Mucosa of descending colon (tissue), 3 donors: ENCODE measurements around the gene PCDHA12. TPM values are rescaled to one million over a fixed set of nuclear protein-coding genes. Genes with fewer than 3 reads are reported as not detected.

ENCODE experiments used
- ATAC-seq: fragments of 200-7000 bp; cut with Tn5 transposase; one replicate; pipeline ENCODE4 v1.9.1; 2020; ENCODE audit warnings: mild to moderate bottlenecking, moderate library complexity
- DNase-seq, 3 donors: peaks; one replicate each; pipeline ENCODE4 v3.0.0-alpha.2; 2020
- H3K36me3 ChIP-seq: fragments of 200-600 bp; one replicate; pipeline ENCODE4 v1.8.0; 2021; ENCODE audit warnings: low read depth, mild to moderate bottlenecking
- H3K4me1 ChIP-seq: fragments of 200-600 bp; one replicate; pipeline ENCODE4 v1.8.0; 2021; ENCODE audit warnings: low read depth, mild to moderate bottlenecking
- H3K4me3 ChIP-seq: fragments of 200-600 bp; one replicate; pipeline ENCODE4 v1.8.0; 2021; ENCODE audit warnings: mild to moderate bottlenecking
- H3K9me3 ChIP-seq: fragments of 200-600 bp; one replicate; pipeline ENCODE4 v1.8.0; 2021; ENCODE audit warnings: mild to moderate bottlenecking
- intact Hi-C, 2 donors: fragments of 100-400 bp; cut with DNase I in 1 of 2; cut with micrococcal nuclease in 1 of 2; formaldehyde crosslinking; loops; one replicate each; pipeline versions ENCODE4 v1.11.0 to v1.11.1; 2022; cut with DNase I, micrococcal nuclease
- total RNA-seq, 3 donors: library from RNA; stranded (reverse); fragmentation: NEBNext Ultra II Directional in 2 of 3; extraction: Animal tissue kit (Norgen Biotek cat#: 25700) in 2 of 3; gene quantifications; one replicate each; pipeline versions ENCODE4 v1.2.1 to v1.2.4, GENCODE V29; 2021 to 2023
- TF ChIP-seq, protein P1 (sequence below): fragments of 200-600 bp; IDR thresholded peaks from one replicate; pipeline ENCODE4 v1.8.0; 2022; ENCODE audit warnings: antibody characterized with exemption, mild to moderate bottlenecking
- donor health status: DM: no; HTN: no; CAD: no; lungs with moderate emphysema.
- donor health status: DM: no; HTN: no; CAD: no.
- donor health status: DM: no; HTN: yes; CAD: no.

The PCDHA12 gene
- total RNA-seq, 3 donors from 2014 or later, result 0.14 to 0.41 TPM; not detected in 1

DNA sequence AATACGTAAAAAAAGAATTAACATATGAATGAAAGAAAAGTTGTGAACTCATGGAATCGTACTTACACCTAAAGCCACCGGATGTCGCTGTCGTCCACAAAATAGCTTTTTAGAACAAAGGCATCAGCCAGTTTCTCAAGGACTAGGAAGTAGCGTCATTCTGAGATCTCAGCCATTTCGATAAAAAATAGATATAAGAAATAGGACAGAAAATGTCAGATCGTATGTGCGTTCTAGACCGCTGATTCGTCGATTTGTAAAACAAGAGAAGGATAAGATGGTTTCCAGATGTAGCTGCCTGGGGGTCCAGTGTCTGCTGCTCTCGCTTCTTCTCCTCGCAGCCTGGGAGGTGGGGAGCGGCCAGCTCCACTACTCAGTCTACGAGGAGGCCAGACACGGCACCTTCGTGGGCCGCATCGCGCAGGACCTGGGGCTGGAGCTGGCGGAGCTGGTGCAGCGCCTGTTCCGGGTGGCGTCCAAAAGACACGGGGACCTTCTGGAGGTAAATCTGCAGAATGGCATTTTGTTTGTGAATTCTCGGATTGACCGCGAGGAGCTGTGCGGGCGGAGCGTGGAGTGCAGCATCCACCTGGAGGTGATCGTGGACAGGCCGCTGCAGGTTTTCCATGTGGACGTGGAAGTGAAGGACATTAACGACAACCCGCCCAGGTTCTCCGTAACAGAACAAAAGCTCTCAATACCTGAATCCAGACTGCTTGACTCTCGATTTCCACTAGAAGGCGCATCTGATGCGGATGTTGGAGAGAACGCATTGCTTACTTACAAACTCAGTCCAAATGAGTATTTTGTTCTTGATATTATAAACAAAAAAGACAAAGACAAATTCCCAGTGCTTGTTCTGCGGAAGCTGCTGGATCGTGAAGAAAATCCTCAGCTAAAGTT lies 19.1 kb upstream of the PCDHA12 start, which contains the start of gene PCDHA10:
TSS of gene PCDHA10 (plus strand) at position 126 of the 903 bp plus-strand sequence. CDS start at position 278, 152 bp downstream.
- no peaks in the 10 kb centered on the region for H3K4me1 ChIP-seq
- no peak within 1 kb of the TSS for H3K4me3 ChIP-seq
- TF ChIP-seq, protein P1, sequence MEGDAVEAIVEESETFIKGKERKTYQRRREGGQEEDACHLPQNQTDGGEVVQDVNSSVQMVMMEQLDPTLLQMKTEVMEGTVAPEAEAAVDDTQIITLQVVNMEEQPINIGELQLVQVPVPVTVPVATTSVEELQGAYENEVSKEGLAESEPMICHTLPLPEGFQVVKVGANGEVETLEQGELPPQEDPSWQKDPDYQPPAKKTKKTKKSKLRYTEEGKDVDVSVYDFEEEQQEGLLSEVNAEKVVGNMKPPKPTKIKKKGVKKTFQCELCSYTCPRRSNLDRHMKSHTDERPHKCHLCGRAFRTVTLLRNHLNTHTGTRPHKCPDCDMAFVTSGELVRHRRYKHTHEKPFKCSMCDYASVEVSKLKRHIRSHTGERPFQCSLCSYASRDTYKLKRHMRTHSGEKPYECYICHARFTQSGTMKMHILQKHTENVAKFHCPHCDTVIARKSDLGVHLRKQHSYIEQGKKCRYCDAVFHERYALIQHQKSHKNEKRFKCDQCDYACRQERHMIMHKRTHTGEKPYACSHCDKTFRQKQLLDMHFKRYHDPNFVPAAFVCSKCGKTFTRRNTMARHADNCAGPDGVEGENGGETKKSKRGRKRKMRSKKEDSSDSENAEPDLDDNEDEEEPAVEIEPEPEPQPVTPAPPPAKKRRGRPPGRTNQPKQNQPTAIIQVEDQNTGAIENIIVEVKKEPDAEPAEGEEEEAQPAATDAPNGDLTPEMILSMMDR, result no peak
- H3K36me3 ChIP-seq, result no peaks in the 10 kb centered on the region
- intact Hi-C loops, result no loop called here
- DNase-seq, result peak in 1 of 3 donors; percentile 28
- ATAC-seq, result no peak
- peaks cover 29% of the 10 kb centered on the region for H3K9me3 ChIP-seq

DNA sequence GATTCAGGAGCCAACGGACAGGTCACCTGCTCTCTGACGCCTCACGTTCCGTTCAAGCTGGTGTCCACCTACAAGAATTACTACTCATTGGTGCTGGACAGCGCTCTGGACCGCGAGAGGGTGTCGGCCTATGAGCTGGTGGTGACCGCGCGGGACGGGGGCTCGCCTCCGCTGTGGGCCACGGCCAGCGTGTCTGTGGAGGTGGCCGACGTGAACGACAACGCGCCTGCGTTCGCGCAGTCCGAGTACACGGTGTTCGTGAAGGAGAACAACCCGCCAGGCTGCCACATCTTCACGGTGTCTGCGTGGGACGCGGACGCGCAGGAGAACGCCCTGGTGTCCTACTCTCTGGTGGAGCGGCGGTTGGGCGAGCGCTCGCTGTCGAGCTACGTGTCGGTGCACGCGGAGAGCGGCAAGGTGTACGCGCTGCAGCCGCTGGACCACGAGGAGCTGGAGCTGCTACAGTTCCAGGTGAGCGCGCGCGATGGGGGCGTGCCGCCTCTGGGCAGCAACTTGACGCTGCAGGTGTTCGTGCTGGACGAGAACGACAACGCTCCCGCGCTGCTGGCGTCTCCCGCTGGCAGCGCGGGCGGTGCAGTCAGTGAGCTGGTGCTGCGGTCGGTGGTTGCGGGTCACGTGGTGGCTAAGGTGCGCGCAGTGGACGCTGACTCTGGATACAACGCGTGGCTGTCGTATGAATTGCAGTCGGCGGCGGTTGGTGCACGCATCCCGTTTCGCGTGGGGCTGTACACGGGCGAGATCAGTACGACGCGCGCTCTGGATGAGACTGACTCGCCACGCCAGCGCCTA lies 17.7 kb upstream of the PCDHA12 start:
- Histone ChIP-seq H3K9me3 (peaks cover 41% of the 10 kb centered on the region), H3K36me3 (no peaks in the 10 kb centered on the region), H3K4me1 (no peaks in the 10 kb centered on the region), H3K4me3 (no peak overlapping the region)
- no peak for ATAC-seq
- intact Hi-C loops, result no loop called here
- TF ChIP-seq, protein P1, result no peak
- no peak for DNase-seq

DNA sequence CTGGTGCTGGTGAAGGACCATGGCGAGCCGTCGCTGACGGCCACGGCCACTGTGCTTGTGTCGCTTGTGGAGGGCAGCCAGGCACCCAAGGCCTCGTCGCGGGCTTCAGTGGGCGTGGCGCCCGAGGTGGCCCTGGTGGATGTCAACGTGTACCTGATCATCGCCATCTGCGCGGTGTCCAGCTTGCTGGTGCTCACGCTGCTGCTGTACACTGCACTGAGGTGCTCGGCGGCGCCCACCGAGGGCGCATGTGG lies 17.2 kb upstream of the PCDHA12 start:
- H3K9me3 ChIP-seq, result peaks cover 45% of the 10 kb centered on the region
- H3K36me3 ChIP-seq, result no peaks in the 10 kb centered on the region
- intact Hi-C loops, result no loop called here
- no peaks in the 10 kb centered on the region for H3K4me1 ChIP-seq
- ATAC-seq, result no peak
- no peak for DNase-seq
- no peak overlapping the region for H3K4me3 ChIP-seq
- TF ChIP-seq, protein P1, result no peak

DNA sequence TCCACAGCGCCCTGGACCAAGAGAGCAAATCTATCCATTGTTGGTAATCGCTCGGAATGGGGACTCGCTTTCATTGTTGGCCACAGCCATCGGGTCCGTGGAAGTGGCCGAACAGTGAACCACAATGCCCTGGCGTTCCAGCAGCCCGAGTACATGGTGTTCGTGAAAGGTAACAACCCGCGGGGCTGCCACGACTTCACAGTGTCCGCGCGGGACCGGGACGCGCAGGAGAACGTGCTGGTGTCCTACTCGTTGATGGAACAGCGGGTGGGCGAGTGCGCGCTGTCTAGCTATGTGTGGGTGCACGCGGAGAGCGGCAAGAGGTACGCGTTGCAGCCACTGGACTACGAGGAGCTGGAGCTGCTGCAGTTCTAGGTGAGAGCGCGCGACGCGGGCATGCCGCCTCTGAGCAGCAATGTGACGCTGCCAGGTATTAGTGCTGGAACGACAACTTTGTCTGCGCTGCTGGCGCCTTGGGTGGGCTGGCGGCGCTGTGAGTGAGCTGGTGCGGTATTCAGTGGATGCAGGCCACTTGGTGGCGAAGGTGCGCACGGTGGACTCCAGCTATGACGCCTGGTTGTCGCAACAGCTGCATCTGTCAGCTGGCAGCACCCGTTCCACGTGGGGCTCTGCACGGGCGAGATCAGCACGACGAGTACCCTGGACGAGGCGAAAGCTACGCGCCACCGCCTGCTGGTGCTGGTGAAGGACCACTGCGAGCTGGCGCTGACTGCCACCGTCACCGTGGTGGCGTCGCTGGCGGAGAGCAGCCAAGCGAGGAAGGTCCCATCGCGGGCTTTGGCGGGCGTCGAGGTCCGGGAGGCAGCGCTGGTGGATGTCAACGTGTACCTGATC lies 12.4 kb upstream of the PCDHA12 start:
- ATAC-seq (no peak), DNase-seq (no peak)
- Histone ChIP-seq H3K4me3 (no peak overlapping the region), H3K4me1 (no peaks in the 10 kb centered on the region), H3K36me3 (no peaks in the 10 kb centered on the region), H3K9me3 (peaks cover 38% of the 10 kb centered on the region)
- TF ChIP-seq, protein P1, result no peak
- intact Hi-C loops, result no loop called here

DNA sequence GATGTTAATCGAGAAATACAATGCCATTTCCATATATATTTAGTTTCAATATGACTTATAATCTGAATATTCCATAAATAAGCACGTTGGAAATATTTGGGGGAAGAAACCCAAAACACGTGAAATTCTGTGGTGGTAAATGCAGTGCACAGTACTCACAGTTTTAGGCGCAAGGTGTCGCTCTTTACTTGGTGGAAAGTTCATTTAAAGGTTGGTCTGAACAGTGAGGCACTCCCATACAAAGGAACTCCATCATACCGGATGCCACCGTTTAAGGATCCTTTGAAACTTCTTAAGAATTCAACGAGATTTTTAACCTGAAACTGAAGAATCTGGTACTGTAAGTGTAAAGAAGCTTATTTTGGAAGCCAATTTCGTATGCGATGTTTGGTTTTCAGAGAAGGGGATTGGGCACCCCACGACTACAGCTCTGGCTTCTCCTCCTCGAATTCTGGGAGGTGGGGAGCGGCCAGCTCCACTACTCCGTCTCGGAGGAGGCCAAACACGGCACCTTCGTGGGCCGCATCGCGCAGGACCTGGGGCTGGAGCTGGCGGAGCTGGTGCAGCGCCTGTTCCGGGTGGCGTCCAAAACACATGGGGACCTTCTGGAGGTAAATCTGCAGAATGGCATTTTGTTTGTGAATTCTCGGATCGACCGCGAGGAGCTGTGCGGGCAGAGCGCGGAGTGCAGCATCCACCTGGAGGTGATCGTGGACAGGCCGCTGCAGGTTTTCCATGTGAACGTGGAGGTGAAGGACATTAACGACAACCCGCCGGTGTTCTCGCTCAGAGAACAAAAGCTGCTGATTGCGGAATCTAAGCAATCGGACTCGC lies 6.2 kb upstream of the PCDHA12 start, which contains the start of gene PCDHA11:
TSS of gene PCDHA11 (plus strand) at position 237 of the 834 bp plus-strand sequence. CDS start at position 384, 147 bp downstream.
- TF ChIP-seq, protein P1, result no peak
- ATAC-seq, result no peak
- H3K4me3 ChIP-seq, result no peak within 1 kb of the TSS

More for the DNA sequence above, 6.2 kb upstream of the PCDHA12 start, which contains the start of gene PCDHA11:
- H3K4me1 ChIP-seq, result no peaks in the 10 kb centered on the region
- intact Hi-C loops, result no loop called here
- no peak for DNase-seq
- no peaks in the 10 kb centered on the region for H3K36me3 ChIP-seq
- H3K9me3 ChIP-seq, result peaks cover 38% of the 10 kb centered on the region
